ENCODE measurements around the gene PYGB.

DNA sequence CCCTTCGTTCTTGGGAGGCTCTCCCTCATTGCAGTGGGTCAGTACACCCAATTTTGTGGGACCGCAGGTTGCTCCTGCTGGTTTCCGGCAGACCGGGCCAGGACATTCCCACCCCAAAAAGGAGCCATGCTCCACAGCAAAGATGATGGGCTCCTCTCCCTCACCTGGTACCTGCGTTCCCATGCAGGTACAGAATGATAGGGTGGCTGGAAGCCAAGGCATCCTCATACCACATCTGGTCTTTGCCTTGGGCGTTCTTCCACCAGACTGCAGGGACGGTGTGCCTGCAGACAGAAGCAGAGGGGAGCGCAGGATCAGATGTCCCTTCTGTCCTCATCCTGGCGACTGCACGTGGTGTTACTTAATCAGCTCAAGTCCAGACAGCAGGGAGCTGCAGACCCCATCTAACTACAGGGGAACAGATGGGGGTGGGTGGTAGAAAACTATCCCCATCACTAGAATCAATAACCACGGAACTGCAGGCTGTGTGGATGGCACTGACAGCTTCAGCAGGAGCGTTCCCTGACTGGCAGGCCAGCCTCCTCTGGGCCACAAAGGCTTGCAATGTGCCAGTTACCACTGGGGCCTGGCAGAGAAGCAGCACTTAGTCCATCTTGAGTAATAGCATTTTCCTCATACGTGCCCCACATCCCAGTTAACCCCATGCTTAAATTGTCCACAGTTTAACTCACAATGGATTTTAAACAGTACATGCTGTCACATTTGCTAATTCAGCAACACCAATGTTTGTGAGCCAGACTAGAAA lies 72.3 kb downstream of the PYGB start:
- no peak for TF ChIP-seq EZH2 (IDR thresholded peaks at IDR 0.05; ENCODE audit: borderline replicate concordance)
- TF ChIP-seq, protein P1, sequence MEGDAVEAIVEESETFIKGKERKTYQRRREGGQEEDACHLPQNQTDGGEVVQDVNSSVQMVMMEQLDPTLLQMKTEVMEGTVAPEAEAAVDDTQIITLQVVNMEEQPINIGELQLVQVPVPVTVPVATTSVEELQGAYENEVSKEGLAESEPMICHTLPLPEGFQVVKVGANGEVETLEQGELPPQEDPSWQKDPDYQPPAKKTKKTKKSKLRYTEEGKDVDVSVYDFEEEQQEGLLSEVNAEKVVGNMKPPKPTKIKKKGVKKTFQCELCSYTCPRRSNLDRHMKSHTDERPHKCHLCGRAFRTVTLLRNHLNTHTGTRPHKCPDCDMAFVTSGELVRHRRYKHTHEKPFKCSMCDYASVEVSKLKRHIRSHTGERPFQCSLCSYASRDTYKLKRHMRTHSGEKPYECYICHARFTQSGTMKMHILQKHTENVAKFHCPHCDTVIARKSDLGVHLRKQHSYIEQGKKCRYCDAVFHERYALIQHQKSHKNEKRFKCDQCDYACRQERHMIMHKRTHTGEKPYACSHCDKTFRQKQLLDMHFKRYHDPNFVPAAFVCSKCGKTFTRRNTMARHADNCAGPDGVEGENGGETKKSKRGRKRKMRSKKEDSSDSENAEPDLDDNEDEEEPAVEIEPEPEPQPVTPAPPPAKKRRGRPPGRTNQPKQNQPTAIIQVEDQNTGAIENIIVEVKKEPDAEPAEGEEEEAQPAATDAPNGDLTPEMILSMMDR (IDR thresholded peaks at IDR 0.05; ENCODE audit: poor library complexity) = no peak
- no peak for TF ChIP-seq EZH2phosphoT487 (IDR thresholded peaks at IDR 0.05; ENCODE audit: low read depth, severe bottlenecking, unreplicated experiment)

Measured in hepatocyte (in vitro differentiated cells).